COLO668 (cell line): ENCODE data around the gene PYGO1.
A peak's percentile ranks its signal among the peaks of the same experiment; 100 is the strongest.
"Not testable (repeated sequence)": the region's sequence is repeated elsewhere in the genome, so short reads cannot be mapped to it uniquely, and the experiment has no call there.

Source experiments
- DNase-seq: peaks from one replicate; lab custom pipeline; 2025; ENCODE audit not compliant: unreplicated experiment; lab: John Stamatoyannopoulos, UW

Gene PYGO1

DNA sequence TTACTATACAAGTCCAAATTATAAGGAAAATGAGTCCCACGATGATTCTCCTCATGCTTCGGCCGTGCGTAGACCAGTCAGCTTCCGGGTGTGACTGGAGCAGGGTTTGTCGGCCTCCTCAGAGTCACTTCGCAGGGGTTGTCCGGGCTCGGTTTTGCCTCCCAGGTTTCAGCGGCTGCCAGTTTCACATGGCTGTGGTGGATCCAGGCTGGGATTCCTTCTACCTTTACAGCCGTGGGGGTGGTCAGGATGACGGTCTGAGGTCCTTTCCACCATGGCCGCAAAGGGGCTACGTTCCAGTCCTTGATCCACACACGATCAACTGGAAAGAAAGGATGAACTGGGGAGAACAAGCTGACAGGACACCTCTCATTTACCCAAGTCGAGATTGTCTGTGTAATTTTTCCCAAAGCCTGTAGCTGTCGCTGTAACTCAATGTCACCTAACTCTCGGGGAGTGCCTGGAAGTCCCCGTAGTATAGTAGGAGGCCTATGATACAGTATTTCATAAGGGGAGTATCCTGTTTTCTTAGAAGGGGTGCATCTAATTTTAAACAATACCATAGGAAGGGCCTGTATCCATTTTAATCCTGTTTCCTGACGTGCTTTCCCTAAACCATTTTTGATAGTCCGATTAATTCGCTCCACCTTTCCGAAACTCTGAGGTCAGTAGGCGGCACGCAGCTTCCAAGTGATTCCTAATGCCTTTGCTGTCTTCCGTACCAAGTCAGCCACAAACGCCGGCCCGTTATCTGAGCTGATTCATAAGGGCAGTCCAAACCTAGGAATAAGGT lies 74.3 kb downstream of the PYGO1 start:
- DNase-seq: not testable (repeated sequence)

DNA sequence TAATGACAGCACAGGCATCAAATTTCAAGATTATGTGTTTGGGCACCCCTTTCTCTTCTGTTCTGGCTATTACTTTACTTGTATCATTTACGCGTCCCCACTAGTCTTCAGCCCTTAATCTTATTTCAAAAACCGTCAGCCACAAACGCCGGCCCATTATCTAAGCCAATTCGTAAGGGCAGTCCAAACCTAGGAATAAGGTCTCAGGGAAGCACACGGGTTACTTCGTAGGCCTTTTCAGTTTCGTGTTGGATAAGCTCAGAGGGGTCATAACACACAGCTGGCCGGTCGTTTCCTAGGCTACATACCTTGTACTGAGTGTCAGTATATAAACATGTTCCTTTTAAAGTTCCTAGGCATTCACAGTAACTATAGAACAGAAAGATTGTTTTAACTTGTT lies 75.0 kb downstream of the PYGO1 start:
- DNase-seq: no peak

DNA sequence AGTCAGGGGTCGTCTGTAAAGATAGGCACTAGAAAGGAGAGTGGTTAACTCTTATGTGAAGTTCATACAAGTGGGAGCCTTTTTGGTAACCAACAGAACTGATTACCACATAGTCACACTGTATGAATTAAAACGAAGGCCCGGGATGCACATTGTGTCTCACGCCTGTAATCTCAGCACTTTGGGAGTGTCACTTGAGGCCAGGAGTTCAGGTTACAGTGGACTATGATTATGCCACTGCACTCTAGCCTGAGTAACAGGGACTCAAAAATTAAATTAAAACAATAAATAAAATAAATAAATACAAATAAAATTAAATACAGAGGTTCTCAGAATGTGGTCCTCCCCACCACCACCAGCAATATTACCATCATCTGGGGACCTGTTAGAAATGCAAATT lies 80.6 kb downstream of the PYGO1 start:
- no peak for DNase-seq

DNA sequence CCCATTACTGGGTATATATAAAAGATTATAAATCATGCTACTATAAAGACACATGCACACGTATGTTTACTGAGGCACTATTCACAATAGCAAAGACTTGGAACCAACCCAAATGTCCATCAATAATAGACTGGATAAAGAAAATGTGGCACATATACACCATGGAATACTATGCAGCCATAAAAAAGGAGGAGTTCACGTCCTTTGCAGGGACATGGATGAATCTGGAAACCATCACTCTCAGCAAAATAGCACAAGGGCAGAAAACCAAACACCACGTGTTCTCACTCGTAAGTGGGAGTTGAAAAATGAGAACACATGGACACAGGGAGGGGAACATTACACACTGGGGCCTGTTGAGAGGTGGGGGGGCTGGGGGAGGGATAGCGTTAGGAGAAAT lies 82.7 kb downstream of the PYGO1 start:
- not testable (repeated sequence) for DNase-seq

DNA sequence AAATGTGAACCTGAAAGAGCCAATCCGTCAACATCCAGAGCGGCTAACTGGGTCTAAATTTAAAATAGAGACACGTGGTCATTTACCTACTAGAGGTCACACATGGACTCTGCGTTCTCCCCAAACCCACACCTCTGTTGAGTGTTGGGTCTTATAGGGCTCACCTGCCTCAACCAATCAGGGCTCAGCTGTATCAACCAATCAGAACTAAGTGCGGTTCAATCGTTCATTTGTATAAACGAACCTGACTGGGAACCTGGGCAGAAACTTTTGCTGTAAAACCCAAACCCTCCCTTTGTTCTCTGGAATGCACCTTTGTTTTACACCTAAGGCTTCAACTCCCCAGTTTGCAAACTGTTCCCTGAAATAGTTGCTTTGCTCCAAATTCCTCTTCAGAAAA lies 89.0 kb downstream of the PYGO1 start:
- DNase-seq: no peak

DNA sequence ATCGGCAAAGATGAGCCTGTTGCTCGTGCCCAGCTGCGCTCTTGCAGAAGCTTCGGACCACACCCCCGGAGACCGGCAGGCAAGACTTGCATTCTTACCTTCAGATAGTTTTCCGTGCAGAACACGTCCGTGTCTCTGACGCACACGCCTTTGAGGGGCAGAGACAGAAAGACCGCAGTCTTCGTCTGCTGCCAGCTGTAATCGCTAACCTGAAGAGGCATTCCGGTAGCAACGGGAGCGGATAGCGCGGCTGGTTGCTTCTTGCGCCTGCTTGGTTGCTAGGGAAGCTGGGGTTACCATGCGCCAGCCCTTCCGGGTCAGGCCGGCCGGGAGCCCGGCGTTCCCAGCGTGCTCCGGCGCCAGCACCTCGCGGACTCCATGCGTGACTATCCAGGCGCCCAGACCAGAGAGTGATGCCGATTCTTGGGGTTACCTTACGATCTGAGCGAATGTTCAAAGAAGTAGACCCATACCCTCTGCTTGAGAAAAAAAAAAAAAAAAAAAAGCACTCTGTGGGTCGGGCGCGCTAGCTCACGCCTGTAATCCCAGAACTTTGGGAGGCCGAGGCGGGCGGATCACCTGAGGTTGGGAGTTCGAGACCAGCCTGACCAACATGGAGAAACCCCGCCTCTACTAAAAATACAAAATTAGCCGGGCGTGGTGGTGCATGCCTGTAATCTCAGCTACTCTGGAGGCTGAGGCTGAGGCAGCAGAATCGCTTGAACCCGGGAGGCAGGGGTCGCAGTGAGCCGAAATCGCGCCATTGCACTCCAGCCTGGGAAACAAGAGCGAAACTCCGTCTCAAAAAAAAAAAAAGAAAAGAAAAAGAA lies 89.8 kb downstream of the PYGO1 start:
- peak; percentile 86 for DNase-seq

DNA sequence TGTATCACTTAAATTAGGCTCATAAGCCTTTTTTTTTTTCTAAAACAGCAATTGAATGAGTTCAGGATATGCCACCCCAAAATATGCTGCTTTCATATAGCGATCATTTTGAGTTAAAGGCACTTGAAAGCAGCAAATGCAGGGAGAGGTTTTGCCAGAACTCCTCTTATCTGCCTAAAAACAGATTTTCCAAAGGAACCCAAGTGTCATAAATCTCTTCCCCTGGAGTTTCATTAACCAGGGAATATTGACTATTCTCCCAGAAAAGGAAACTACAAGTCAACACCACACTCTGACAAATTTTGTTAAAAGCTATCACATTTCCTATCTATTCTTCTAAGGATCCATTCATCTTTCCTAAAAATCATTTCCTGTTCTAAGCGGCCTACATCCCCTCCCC lies 91.4 kb downstream of the PYGO1 start:
- DNase-seq: no peak

DNA sequence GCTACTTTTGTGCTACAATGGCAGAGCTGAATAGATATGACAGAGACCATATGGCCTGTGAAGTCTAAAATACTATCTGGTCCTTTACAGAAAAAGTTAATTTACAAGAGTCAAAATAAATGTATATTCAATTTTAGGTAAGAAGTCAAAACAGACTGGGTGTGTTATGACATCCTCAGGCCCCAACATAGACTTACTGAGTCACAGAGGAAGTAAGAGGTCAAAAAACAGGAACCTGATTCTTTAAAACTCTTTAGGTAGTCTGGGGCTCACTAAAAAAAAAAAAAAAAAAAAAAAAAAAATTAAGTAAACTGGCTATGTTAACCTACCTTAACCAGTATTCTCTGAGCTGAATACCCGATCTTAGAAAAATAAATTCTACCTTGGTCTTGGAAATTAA lies 93.2 kb downstream of the PYGO1 start:
- DNase-seq: no peak

DNA sequence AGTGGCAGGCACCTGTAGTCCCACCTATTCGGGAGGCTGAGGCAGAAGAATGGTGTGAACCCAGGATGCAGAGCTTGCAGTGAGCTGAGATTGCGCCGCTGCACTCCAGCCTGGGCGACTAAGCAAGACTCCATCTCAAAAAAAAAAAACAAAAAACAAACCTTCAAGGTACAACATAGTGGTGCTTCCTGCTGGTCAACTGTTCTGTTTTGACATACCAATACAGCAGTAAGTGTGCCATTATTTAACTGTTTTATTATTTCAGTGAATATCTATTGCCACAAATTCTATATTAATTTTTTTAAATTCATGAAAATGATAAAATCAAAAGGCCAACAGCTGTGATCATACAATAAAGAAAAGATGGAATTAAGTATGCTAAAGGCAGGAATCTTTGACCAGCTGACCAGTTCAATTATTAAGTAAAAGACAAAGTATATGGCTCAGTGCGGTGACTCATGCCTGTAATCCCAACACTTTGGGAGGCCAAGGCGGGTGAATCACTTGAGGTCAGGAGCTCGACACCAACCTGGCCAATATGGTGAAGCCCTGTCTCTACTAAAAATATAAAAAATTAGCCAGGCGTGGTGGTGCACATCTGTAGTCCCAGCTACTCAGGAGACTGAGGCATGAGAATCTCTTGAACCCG lies 99.1 kb downstream of the PYGO1 start:
- DNase-seq: not testable (repeated sequence)
